Retinal pigment epithelial cell (primary cell): ENCODE measurements around the gene EHMT1.

ENCODE experiments used
- DNase-seq: peaks from one replicate; pipeline ENCODE4 v3.0.0-alpha.2; 2010; ENCODE audit warnings: low read depth
- H3K4me3 ChIP-seq: 2 replicates; pipeline ENCODE4 v1.5.1; 2011; ENCODE audit warnings: mild to moderate bottlenecking, low read length, control low read depth, moderate library complexity
- TF ChIP-seq, protein P1 (sequence below): conservative IDR thresholded peaks from 2 replicates; pipeline ENCODE4 v1.5.1; 2011; ENCODE audit warnings: low read depth, low read length, control low read depth, inconsistent platforms

EHMT1 gene

DNA sequence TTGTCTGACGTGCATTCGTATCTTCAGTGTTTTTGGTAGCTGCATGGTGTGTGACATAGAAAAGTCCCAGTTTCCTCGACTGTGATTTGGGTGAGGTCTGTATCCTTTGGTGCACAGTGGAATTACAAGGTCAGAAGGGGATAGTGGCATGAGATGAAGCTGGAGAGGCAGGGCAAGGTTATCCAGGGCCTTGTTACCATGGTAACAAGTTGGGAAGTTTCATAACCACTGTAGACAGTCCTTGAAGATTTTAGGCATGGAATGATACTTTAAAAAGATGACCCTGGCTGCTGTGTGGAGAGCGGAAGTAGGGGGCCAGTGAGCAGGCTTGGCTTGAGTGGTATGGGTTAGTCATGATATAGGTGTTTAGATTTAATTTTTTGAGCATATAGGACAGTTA lies 11.9 kb downstream of the EHMT1 start:
- no peak overlapping the region for H3K4me3 ChIP-seq
- no peak for DNase-seq
- TF ChIP-seq, protein P1, sequence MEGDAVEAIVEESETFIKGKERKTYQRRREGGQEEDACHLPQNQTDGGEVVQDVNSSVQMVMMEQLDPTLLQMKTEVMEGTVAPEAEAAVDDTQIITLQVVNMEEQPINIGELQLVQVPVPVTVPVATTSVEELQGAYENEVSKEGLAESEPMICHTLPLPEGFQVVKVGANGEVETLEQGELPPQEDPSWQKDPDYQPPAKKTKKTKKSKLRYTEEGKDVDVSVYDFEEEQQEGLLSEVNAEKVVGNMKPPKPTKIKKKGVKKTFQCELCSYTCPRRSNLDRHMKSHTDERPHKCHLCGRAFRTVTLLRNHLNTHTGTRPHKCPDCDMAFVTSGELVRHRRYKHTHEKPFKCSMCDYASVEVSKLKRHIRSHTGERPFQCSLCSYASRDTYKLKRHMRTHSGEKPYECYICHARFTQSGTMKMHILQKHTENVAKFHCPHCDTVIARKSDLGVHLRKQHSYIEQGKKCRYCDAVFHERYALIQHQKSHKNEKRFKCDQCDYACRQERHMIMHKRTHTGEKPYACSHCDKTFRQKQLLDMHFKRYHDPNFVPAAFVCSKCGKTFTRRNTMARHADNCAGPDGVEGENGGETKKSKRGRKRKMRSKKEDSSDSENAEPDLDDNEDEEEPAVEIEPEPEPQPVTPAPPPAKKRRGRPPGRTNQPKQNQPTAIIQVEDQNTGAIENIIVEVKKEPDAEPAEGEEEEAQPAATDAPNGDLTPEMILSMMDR = no peak

DNA sequence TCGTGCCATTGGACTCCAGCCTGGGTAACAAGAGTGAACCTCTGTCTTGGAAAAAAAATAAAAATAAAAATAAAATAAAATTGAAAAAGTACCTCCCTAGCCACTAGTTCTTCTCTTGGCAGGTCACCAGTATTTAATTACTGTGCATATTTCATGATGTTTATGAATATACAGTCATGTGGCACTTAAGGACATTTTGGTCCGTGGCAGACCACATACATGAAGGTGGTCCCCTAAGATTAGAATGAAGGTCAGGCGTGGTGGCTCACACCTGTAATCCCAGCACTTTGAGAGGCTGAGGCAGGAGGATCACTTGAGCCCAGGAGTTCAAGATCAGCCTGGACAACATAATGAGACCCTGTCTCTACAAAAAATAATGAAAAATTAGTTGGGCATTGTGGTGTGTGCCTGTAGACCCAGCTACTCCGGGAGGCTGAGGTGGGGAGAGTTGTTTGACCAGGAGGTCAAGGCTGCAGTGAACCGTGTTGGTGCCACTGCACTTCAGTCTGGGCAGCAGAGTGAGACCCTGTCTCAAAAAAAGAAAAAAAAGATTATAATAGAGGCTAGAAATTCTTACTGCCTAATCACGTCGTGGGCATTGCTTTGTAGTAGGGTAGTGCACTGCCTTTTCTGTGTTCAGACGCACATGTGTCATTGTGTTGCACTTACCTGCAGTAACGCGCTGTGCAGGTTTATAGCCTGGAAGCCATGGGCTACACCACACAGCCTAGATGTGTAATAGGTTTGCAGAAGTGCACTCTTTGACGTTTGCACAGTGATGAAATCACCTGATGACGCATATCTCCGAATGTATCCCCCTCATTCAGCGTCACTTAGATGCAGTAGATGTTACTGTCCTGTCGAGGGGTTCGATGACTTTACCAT lies 12.8 kb downstream of the EHMT1 start:
- H3K4me3 ChIP-seq = no peak overlapping the region
- no peak for DNase-seq
- TF ChIP-seq, protein P1 = no peak

DNA sequence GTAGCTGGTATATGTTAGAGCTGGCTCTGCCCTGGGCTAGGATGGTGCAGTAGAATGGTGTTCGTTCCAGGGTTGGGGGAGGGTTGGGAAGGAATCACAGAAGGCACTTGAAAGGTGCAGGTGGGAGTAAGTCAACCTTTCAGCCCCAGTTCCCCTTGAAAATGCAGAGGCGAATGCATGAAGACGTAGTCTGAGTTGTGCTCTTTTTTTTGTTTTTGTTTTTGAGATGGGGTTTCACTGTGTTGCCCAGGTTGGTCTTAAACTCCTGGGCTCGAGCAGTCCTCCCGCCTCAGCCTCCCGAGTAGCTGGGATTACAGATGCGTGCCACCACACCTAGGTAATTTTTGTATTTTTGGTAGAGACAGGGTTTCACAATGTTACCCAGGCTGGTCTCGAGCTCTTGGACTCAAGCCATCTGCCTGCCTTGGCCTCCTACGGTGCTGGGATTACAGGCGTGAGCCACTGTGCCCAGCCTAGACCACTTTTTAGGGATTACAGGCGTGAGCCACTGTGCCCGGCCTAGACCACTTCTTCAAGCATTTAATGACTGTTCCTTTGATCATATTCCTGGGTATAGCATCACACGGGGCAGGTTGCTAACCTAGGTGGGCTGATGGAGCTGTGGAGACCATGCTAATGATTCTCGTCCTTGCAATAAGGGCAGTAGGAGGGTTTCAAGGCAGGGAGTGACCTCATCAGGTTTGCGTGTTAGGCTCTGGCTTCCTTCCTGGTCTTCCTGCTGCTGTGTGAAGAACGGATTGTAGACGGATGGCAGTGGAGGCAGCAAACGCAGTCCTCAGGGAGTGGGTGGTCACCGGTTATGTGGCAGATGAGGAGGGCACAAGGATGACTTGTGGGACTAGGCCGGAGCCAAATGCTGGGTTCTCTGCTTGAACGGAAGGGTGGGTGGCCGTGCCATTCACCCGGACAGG lies 13.7 kb downstream of the EHMT1 start:
- no peak for DNase-seq
- H3K4me3 ChIP-seq = no peak overlapping the region
- TF ChIP-seq, protein P1 = no peak

GRCh38 chr9:137634016-137634415 lies 15.2 kb downstream of the EHMT1 start:
- TF ChIP-seq, protein P1 = no peak
- DNase-seq = no peak
- no peak overlapping the region for H3K4me3 ChIP-seq

DNA sequence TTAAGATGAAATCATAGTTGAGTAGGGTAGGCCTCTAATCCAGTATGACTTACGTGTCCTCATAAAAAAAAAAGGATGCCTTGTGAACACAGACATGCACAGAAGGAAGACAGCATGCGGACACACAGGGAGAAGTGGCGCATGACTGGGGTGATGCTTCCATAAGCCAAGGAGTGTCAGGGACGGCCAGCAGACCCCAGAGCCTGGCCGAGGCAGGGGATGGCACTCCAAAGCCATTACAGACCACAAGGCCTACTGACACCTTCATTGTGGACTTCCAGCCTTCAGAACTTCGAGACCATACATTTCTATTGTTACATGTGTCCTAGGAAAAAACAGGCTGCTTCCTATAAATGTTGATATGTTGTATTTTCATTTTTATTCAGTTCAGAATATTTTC lies 19.9 kb downstream of the EHMT1 start:
- no peak overlapping the region for H3K4me3 ChIP-seq
- no peak for DNase-seq
- TF ChIP-seq, protein P1 = no peak

DNA sequence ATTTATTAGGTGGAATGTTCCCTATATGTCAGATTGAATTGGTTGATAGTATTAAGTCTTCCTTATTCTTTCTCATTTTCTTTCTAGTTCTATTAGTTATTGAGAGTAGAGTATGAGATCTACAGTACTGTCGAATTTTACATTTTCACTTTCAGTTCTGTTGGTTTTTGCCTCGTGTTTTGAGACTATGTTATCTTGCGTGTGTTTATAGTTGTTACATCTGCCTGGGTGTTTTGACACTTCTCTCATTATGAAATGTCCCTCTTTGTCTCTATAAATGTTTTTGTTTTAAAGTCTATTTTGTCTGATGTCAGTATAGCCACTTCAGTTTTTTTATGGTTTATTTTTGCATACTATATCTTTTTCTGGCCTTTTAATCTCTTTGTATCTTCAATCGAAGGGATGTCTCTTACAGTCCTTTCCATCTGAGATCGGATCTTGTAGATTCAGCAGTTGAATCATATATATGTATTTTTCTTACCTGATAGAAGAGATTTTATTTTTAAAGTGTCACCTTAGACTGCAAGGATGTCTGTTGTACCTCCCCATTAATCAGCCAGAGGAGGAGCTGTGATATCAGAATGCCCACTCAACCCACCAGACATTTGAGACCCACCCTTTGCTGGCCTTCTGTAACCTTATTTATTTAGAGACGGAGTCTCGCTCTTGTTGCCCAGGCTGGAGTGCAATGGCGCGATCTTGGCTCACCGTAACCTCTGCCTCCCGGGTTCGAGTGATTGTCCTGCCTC lies 20.7 kb downstream of the EHMT1 start:
- DNase-seq = no peak
- TF ChIP-seq, protein P1 = no peak
- no peak overlapping the region for H3K4me3 ChIP-seq
